ENCODE measurements around the gene TMEM204. TPM values are rescaled to one million over a fixed set of nuclear protein-coding genes. Genes with fewer than 3 reads are reported as not detected.
A peak's percentile ranks its signal among the peaks of the same experiment; 100 is the strongest.

Gene TMEM204
- total RNA-seq, 3 donors from 2014 or later (not counting 1 experiment from before 2014, with no cell fraction given), result 3.3 to 14.1 (median 7.8) TPM

- Mint-ChIP-seq H3K27ac (no peak overlapping the region), H3K9me3 (no peaks in the 10 kb centered on the region), H3K4me1 (no peaks in the 10 kb centered on the region), H3K4me3 (no peak overlapping the region), H3K27me3 (ENCODE audit: low read depth in 2 of 2) (no peaks in the 10 kb centered on the region), H3K36me3 (no peaks in the 10 kb centered on the region)
- H3K27me3 ChIP-seq (ENCODE audit: control insufficient read depth, insufficient read depth, low read length), result no peaks in the 10 kb centered on the region
- TF ChIP-seq CTCF (IDR thresholded peaks at IDR 0.05), result no peak
- H3K4me3 ChIP-seq (ENCODE audit: low read length), result no peak overlapping the region
- DNase-seq, result peak in 1 of 2 donors; percentile 65
- H3K27ac ChIP-seq (ENCODE audit: low read length), result no peak overlapping the region
- H3K9me3 ChIP-seq (ENCODE audit: control insufficient read depth, insufficient read depth, low read length), result no peaks in the 10 kb centered on the region
- intact Hi-C loops (cut with micrococcal nuclease), result no loop called here
- no peak for ATAC-seq
- no peaks in the 10 kb centered on the region for H3K36me3 ChIP-seq (ENCODE audit: control insufficient read depth, insufficient read depth, low read length)
- peaks cover 20% of the 10 kb centered on the region for H3K4me1 ChIP-seq (ENCODE audit: control insufficient read depth, insufficient read depth, low read length)
- 67% methylated on average over 44 of the region's 44 CpGs for WGBS (ENCODE audit: insufficient coverage)
Observed at GRCh38 chr16:1525871-1526607, 7.4 kb upstream of the TMEM204 start.

GRCh38 chr16:1526608-1527555 is 6.6 kb upstream of the TMEM204 start:
- no peak overlapping the region for H3K27ac ChIP-seq (ENCODE audit: low read length)
- no peak for TF ChIP-seq CTCF (IDR thresholded peaks at IDR 0.05)
- no peaks in the 10 kb centered on the region for H3K27me3 Mint-ChIP-seq (ENCODE audit: low read depth in 2 of 2)
- intact Hi-C loops (cut with micrococcal nuclease), result no loop called here
- no peak overlapping the region for H3K27ac Mint-ChIP-seq
- H3K36me3 ChIP-seq (ENCODE audit: control insufficient read depth, insufficient read depth, low read length), result no peaks in the 10 kb centered on the region
- H3K9me3 Mint-ChIP-seq, result no peaks in the 10 kb centered on the region
- peak in 1 of 3 donors; percentile 46 for ATAC-seq
- H3K4me3 ChIP-seq (ENCODE audit: low read length), result no peak overlapping the region
- no peaks in the 10 kb centered on the region for H3K9me3 ChIP-seq (ENCODE audit: control insufficient read depth, insufficient read depth, low read length)
- peaks cover 20% of the 10 kb centered on the region for H3K4me1 ChIP-seq (ENCODE audit: control insufficient read depth, insufficient read depth, low read length)
- H3K4me1 Mint-ChIP-seq, result no peaks in the 10 kb centered on the region
- no peaks in the 10 kb centered on the region for H3K36me3 Mint-ChIP-seq
- WGBS (ENCODE audit: insufficient coverage), result 61% methylated on average over 38 of the region's 38 CpGs
- no peaks in the 10 kb centered on the region for H3K27me3 ChIP-seq (ENCODE audit: control insufficient read depth, insufficient read depth, low read length)
- DNase-seq, result peak in 1 of 2 donors; percentile 68
- no peak overlapping the region for H3K4me3 Mint-ChIP-seq

GRCh38 chr16:1527836-1528811 is 5.3 kb upstream of the TMEM204 start:
- Mint-ChIP-seq H3K4me1 (no peaks in the 10 kb centered on the region), H3K27me3 (ENCODE audit: low read depth in 2 of 2) (no peaks in the 10 kb centered on the region), H3K27ac (no peak overlapping the region), H3K9me3 (no peaks in the 10 kb centered on the region), H3K36me3 (no peaks in the 10 kb centered on the region), H3K4me3 (no peak overlapping the region)
- Histone ChIP-seq H3K27me3 (ENCODE audit: control insufficient read depth, insufficient read depth, low read length) (no peaks in the 10 kb centered on the region), H3K27ac (ENCODE audit: low read length) (no peak overlapping the region), H3K9me3 (ENCODE audit: control insufficient read depth, insufficient read depth, low read length) (no peaks in the 10 kb centered on the region), H3K4me1 (ENCODE audit: control insufficient read depth, insufficient read depth, low read length) (peaks cover 29% of the 10 kb centered on the region), H3K36me3 (ENCODE audit: control insufficient read depth, insufficient read depth, low read length) (no peaks in the 10 kb centered on the region), H3K4me3 (ENCODE audit: low read length) (no peak overlapping the region)
- 85% methylated on average over 41 of the region's 42 CpGs for WGBS (ENCODE audit: insufficient coverage)
- no peak for ATAC-seq
- DNase-seq, result no peak
- no peak for TF ChIP-seq CTCF (IDR thresholded peaks at IDR 0.05)
- intact Hi-C loops (cut with micrococcal nuclease), result no loop called here

All from natural killer cell (primary cell).